Parathyroid adenoma (tissue), 2 donors: Measurements from ENCODE around the gene ARHGEF7.

Experiments used
- H2AFZ ChIP-seq: fragments of 300-600 bp; sonication (generic); one replicate; pipeline ENCODE4 v1.7.0; 2017; ENCODE audit warnings: antibody characterized with exemption, mild to moderate bottlenecking
- H3K27ac ChIP-seq: fragments of 300-600 bp; sonication (generic); one replicate; pipeline ENCODE4 v1.7.0; 2017
- H3K27me3 ChIP-seq: fragments of 300-600 bp; sonication (generic); one replicate; pipeline ENCODE4 v1.7.0; 2017; ENCODE audit warnings: low read length; ENCODE audit not compliant: control insufficient read depth, insufficient read depth
- H3K36me3 ChIP-seq: fragments of 300-600 bp; sonication (generic); one replicate; pipeline ENCODE4 v1.7.0; 2017; ENCODE audit warnings: low read length; ENCODE audit not compliant: control insufficient read depth, insufficient read depth
- H3K4me1 ChIP-seq: fragments of 300-600 bp; sonication (generic); one replicate; pipeline ENCODE4 v1.7.0; 2017; ENCODE audit warnings: control low read depth
- H3K4me2 ChIP-seq: fragments of 300-600 bp; sonication (generic); one replicate; pipeline ENCODE4 v1.7.0; 2017; ENCODE audit warnings: low read length
- H3K4me3 ChIP-seq: fragments of 300-600 bp; sonication (generic); one replicate; pipeline ENCODE4 v1.7.0; 2017; ENCODE audit warnings: low read depth, low read length
- H3K79me2 ChIP-seq: fragments of 300-600 bp; sonication (generic); one replicate; pipeline ENCODE4 v1.7.0; 2017; ENCODE audit warnings: control low read depth
- H3K9ac ChIP-seq: fragments of 300-600 bp; sonication (generic); one replicate; pipeline ENCODE4 v1.7.0; 2017; ENCODE audit warnings: mild to moderate bottlenecking
- H3K9me3 ChIP-seq: fragments of 300-600 bp; sonication (generic); one replicate; pipeline ENCODE4 v1.7.0; 2017; ENCODE audit warnings: low read length; ENCODE audit not compliant: control insufficient read depth
- TF ChIP-seq, protein P1 (sequence below): fragments of 300-600 bp; sonication (generic); IDR thresholded peaks from one replicate; pipeline ENCODE4 v1.7.0; 2017; ENCODE audit warnings: antibody characterized with exemption, mild to moderate bottlenecking
- donor health status: primary hyperparathyroidism.

The ARHGEF7 gene

DNA sequence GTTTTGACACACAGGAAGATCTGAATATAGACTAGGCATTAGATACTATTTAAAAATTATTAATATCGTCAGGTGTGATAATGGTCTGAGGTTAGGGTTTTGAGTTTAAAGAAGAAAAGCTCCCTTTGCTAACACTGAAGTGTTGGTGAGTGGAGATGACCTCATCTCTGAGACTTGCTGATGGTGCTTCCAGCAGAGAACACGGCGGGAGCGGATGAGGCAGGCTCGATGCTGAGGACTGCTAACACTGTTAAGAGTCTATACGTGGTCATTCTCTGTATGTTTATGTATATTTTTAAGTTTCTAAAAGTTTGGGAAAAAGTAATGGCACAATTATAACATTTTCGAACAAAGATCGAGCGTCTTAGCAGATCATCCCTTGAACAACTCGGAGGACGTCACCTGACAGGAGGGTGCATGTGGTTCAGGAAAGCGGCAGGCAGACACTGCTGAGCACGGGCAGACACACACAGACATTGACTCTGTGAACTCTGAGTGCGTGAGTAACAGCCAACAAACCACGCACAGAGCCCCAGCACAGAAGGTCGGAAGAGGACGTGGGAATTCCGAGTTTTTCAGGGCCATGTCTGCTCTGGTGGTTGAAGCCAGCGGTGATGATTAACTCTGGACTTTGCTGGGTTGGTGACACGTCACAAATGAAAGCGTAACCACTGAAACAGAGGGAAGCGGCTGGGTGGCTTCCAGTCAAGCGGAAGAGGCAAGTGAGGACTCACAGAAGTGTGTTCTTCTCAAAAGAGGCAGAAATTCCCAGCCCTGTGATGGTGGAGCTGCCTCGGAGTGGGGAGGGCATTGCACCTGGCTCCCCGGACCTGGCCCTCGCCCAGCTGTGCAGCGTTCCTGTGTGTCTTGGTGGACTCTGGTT is 113.4 kb downstream of the ARHGEF7 start:
- Histone ChIP-seq H3K36me3 (no peaks in the 10 kb centered on the region), H3K79me2 (peaks cover 20% of the 10 kb centered on the region)

DNA sequence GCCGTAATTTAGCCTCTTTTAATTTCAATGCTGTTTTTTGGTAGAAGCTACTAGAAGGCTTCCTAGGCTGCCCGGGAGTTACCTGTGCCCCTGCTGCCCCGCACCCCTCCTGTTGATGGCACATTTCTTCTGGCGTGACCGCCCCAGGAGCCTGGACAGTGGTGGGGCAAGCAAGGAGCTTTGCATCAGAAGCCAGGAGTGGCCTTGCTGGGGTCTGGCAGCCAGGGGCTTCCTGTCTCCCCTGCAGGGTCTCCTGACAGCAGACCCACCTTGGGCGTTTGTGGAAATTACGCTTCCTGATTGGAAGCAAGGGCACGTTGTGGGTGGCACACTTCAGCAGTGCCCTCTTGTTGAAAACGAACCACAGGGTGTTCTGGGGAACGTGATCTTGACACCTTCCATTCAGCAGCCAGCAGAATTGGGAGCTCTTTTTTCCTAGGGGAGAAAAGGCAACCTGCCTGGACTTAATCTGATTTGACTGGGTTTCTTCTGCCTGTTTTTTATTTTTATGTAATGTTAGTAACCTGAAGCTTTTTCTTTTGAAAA is 115.3 kb downstream of the ARHGEF7 start:
- H3K4me2 ChIP-seq, result no peak overlapping the region
- H3K27me3 ChIP-seq, result no peaks in the 10 kb centered on the region
- H3K9me3 ChIP-seq, result no peaks in the 10 kb centered on the region
- H3K27ac ChIP-seq, result no peak overlapping the region
- TF ChIP-seq, protein P1, sequence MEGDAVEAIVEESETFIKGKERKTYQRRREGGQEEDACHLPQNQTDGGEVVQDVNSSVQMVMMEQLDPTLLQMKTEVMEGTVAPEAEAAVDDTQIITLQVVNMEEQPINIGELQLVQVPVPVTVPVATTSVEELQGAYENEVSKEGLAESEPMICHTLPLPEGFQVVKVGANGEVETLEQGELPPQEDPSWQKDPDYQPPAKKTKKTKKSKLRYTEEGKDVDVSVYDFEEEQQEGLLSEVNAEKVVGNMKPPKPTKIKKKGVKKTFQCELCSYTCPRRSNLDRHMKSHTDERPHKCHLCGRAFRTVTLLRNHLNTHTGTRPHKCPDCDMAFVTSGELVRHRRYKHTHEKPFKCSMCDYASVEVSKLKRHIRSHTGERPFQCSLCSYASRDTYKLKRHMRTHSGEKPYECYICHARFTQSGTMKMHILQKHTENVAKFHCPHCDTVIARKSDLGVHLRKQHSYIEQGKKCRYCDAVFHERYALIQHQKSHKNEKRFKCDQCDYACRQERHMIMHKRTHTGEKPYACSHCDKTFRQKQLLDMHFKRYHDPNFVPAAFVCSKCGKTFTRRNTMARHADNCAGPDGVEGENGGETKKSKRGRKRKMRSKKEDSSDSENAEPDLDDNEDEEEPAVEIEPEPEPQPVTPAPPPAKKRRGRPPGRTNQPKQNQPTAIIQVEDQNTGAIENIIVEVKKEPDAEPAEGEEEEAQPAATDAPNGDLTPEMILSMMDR, result no peak
- H2AFZ ChIP-seq, result no peak overlapping the region
- no peak overlapping the region for H3K4me3 ChIP-seq
- H3K9ac ChIP-seq, result no peak overlapping the region
- H3K4me1 ChIP-seq, result no peaks in the 10 kb centered on the region
- peaks cover 17% of the 10 kb centered on the region for H3K79me2 ChIP-seq
- H3K36me3 ChIP-seq, result no peaks in the 10 kb centered on the region

More for the DNA sequence above, 113.4 kb downstream of the ARHGEF7 start:
- no peak overlapping the region for H3K4me3 ChIP-seq
- H3K27ac ChIP-seq, result no peak overlapping the region
- no peak overlapping the region for H3K9ac ChIP-seq
- no peak overlapping the region for H2AFZ ChIP-seq
- H3K9me3 ChIP-seq, result no peaks in the 10 kb centered on the region
- no peak overlapping the region for H3K4me2 ChIP-seq
- TF ChIP-seq, protein P1, result no peak
- H3K27me3 ChIP-seq, result no peaks in the 10 kb centered on the region
- H3K4me1 ChIP-seq, result no peaks in the 10 kb centered on the region

DNA sequence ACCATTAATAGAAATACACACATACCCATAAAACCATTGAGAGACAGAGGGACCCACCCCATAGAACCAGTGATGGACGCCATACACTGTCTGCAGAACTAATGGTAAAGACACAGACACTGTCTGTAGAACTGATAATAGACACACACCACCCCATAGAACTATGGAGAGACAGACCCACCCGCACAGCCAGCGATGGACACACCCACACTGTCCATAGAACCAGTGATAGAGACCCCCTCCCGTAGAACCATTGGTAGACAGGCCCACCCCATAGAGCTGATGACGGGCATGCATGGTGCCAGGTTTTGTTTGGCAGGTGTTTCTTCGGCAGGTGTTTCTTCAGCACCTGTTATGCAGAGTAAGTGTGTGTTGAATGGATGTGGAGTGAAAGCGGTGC is 117.1 kb downstream of the ARHGEF7 start:
- TF ChIP-seq, protein P1, result no peak
- H3K9ac ChIP-seq, result no peak overlapping the region
- no peak overlapping the region for H3K4me2 ChIP-seq
- no peaks in the 10 kb centered on the region for H3K4me1 ChIP-seq
- no peaks in the 10 kb centered on the region for H3K27me3 ChIP-seq
- no peaks in the 10 kb centered on the region for H3K9me3 ChIP-seq
- H3K27ac ChIP-seq, result no peak overlapping the region
- H2AFZ ChIP-seq, result no peak overlapping the region
- H3K36me3 ChIP-seq, result no peaks in the 10 kb centered on the region
- H3K4me3 ChIP-seq, result no peak overlapping the region
- peaks cover 17% of the 10 kb centered on the region for H3K79me2 ChIP-seq

DNA sequence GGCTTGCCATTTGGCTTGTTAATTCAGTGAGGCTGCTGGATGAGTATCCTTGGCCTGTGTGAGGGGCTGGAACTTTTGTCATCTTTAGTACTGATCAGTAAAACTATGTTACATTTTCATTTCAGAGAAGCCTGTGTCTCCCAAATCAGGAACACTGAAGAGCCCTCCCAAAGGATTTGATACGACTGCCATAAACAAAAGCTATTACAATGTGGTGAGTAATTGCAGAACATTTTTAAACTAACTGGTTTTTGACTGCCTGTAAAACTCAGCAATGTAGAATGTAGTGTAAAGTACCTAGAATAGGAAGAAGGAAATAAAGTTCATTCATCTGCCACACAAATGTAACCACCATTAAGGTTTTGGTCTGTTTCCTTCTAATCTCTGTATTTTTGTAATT is 118.0 kb downstream of the ARHGEF7 start:
- no peaks in the 10 kb centered on the region for H3K27me3 ChIP-seq
- TF ChIP-seq, protein P1, result no peak
- no peaks in the 10 kb centered on the region for H3K36me3 ChIP-seq
- H3K4me3 ChIP-seq, result no peak overlapping the region
- no peaks in the 10 kb centered on the region for H3K4me1 ChIP-seq
- no peak overlapping the region for H3K27ac ChIP-seq
- peaks cover 17% of the 10 kb centered on the region for H3K79me2 ChIP-seq
- no peak overlapping the region for H3K9ac ChIP-seq
- no peak overlapping the region for H2AFZ ChIP-seq
- H3K9me3 ChIP-seq, result no peaks in the 10 kb centered on the region
- H3K4me2 ChIP-seq, result no peak overlapping the region
